BE2C (cell line): ENCODE data around the gene KRTDAP.

Experiments used
- DNase-seq: peaks from one replicate; pipeline ENCODE4 v3.0.0-alpha.2; 2020
- H3K27me3 ChIP-seq: fragments of 250-450 bp; sonication (Bioruptor Pico); 2 replicates; pipeline ENCODE4 v1.5.1; 2020; ENCODE audit warnings: mild to moderate bottlenecking
- H3K36me3 ChIP-seq: fragments of 250-450 bp; sonication (Bioruptor Pico); 2 replicates; pipeline ENCODE4 v1.5.1; 2020; ENCODE audit warnings: mild to moderate bottlenecking
- H3K4me1 ChIP-seq: fragments of 250-450 bp; sonication (Bioruptor Pico); 2 replicates; pipeline ENCODE4 v1.5.1; 2020
- H3K4me3 ChIP-seq: 2 replicates; pipeline ENCODE4 v1.5.1; 2011; ENCODE audit warnings: low read depth, low read length
- H3K9me3 ChIP-seq: fragments of 250-450 bp; sonication (Bioruptor Pico); 2 replicates; pipeline ENCODE4 v1.5.1; 2020
- CTCF ChIP-seq: IDR thresholded peaks from 2 replicates; pipeline ENCODE4 v1.5.1; 2012; ENCODE audit warnings: mild to moderate bottlenecking, low read depth, low read length

KRTDAP gene

GRCh38 chr19:35516310-35516709 is 26.0 kb upstream of the KRTDAP start:
- H3K4me1 ChIP-seq = no peaks in the 10 kb centered on the region
- no peak for DNase-seq
- H3K27me3 ChIP-seq = peaks cover 12% of the 10 kb centered on the region
- no peaks in the 10 kb centered on the region for H3K36me3 ChIP-seq
- H3K9me3 ChIP-seq = no peaks in the 10 kb centered on the region
- TF ChIP-seq CTCF = no peak
- H3K4me3 ChIP-seq = no peak overlapping the region

DNA sequence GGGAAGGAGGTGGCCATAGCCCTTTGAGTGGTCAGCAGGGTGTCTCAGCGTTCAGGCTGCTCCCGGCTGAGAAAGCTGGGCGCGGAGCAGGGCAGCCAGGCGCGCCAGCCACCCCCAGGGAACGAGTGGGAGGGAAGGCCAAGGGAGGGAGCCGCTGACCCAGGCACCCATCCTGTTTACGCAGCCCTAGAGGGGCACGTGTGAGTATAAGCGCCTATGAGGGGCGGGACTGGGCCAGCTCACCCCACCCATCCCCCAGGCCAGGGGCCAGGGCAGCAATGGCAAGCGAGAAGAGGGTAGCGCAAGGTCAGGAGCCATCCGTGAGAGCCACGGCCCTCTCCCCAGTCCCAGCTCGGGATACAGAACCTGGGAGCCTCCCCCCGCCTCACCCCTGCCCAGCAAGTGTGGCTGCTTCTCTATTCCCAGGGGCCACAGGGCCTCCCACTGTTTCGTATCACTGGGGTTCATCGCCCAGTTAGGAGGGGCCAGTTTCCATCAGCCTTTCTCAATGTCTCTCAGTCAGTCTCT is 24.1 kb upstream of the KRTDAP start:
- Histone ChIP-seq H3K4me3 (no peak overlapping the region), H3K9me3 (no peaks in the 10 kb centered on the region), H3K27me3 (peaks cover 32% of the 10 kb centered on the region), H3K36me3 (no peaks in the 10 kb centered on the region), H3K4me1 (no peaks in the 10 kb centered on the region)
- peak; percentile 24 for DNase-seq
- no peak for TF ChIP-seq CTCF

- H3K4me3 ChIP-seq = no peak within 1 kb of the TSS
These were observed 23.5 kb upstream of the KRTDAP start, which contains the start of gene DMKN for GRCh38 chr19:35513628-35514281. Gene DMKN (minus strand): TSS chr19:35513649. CDS start chr19:35513475, 174 bp downstream.

DNA sequence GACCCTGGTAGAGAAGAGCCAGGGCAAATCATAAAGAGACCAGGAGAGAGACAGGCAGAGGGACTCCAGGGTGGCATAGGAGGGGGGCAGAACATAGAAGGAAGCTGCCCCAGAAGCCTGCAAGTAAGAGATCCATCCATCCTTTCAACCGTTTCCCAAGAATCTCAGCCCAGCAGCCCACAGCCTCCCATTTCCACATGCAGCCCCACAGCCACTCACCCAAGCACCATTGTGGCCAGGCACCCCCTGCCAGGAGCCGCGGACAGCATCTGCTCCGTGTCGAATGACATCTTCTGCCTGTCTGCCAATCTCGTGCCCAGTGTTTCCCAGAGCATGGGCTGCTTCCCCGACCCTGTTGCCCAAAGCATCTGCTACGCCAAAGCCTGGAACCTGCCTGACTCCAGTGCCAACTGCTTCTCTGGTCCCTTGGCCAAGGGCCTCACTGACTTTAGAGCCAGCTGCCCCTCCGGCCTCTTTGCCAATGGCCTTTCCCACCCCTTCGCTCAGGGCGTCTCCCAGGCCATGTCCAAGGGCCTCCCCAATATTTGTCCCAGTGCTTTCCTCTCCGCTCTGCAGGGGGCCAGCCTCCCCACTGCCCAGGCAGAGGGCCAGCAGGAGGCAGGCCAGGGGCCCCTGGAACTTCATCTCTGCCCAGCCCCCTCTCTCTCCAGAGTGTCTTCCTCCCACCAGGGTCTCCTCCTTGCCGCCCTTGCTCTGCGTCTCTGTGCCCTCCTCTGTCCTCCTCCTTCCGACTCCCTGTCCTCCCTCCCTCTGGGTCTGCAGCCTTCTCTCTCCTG is 22.8 kb upstream of the KRTDAP start:
- no peaks in the 10 kb centered on the region for H3K9me3 ChIP-seq
- DNase-seq = no peak
- no peak for TF ChIP-seq CTCF
- H3K4me1 ChIP-seq = no peaks in the 10 kb centered on the region
- no peak overlapping the region for H3K4me3 ChIP-seq
- H3K27me3 ChIP-seq = peaks cover 45% of the 10 kb centered on the region
- no peaks in the 10 kb centered on the region for H3K36me3 ChIP-seq

More at GRCh38 chr19:35513628-35514281, 23.5 kb upstream of the KRTDAP start, which contains the start of gene DMKN:
- no peak for TF ChIP-seq CTCF
- Histone ChIP-seq H3K9me3 (no peaks in the 10 kb centered on the region), H3K36me3 (no peaks in the 10 kb centered on the region), H3K4me1 (no peaks in the 10 kb centered on the region), H3K27me3 (peaks cover 38% of the 10 kb centered on the region)
- no peak for DNase-seq

- H3K4me1 ChIP-seq = no peaks in the 10 kb centered on the region
- no peaks in the 10 kb centered on the region for H3K9me3 ChIP-seq
- DNase-seq = no peak
- H3K4me3 ChIP-seq = no peak overlapping the region
- peaks cover 62% of the 10 kb centered on the region for H3K27me3 ChIP-seq
- H3K36me3 ChIP-seq = no peaks in the 10 kb centered on the region
- no peak for TF ChIP-seq CTCF
These were observed 21.1 kb upstream of the KRTDAP start for GRCh38 chr19:35511337-35511736.

DNA sequence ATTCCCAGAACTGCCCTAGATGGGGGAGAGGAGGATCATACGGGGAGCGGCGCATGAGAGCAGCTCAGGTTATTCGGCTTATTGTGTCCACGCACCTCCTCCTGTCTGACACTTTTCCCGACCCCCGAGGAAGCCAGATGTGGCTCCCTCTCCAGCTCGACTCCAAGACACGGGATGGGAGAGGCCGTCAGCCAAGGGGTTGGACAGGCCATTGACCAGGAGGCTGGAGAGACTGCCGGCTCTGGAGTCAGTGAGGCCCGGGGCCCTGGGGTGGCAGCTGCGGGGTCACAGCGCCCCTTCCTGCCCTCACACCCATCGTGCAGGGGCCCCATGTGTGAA is 20.3 kb upstream of the KRTDAP start:
- Histone ChIP-seq H3K4me1 (no peaks in the 10 kb centered on the region), H3K4me3 (no peak overlapping the region), H3K9me3 (no peaks in the 10 kb centered on the region), H3K27me3 (peaks cover 69% of the 10 kb centered on the region), H3K36me3 (no peaks in the 10 kb centered on the region)
- no peak for DNase-seq
- TF ChIP-seq CTCF = no peak
